ENCODE results near the gene JPH2.

GRCh38 chr20:44109951-44110361, 77.0 kb downstream of the JPH2 start:
- TF ChIP-seq CTCF (conservative IDR thresholded peaks at IDR 0.05; ENCODE audit: low read depth in 2 of 2) (peak; percentile 53 to 71), EZH2phosphoT487 (IDR thresholded peaks at IDR 0.05; ENCODE audit: unreplicated experiment) (no peak)

All from GM23338 (cell line).